Measurements from ENCODE around the gene OTX1.

DNA sequence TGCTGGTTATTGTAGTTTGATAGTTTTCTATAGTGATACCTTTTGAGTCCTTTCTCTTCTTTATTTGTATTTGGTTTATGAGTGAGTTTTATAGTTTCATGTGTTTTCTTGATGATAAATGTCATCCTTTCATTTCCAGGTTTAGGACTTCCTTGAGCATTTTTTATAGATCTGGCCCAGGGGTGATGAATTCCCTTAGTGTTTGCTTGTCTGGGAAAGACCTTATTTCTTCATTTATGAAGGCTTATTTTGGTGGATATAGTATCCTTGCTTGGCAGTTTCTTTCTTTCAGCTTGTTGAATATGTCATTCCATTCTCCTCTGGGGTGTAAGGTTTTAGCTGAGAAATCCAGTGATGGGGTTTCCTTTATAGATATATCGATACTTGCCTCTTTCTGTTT lies 53.9 kb downstream of the OTX1 start:
- TF ChIP-seq, protein P1, sequence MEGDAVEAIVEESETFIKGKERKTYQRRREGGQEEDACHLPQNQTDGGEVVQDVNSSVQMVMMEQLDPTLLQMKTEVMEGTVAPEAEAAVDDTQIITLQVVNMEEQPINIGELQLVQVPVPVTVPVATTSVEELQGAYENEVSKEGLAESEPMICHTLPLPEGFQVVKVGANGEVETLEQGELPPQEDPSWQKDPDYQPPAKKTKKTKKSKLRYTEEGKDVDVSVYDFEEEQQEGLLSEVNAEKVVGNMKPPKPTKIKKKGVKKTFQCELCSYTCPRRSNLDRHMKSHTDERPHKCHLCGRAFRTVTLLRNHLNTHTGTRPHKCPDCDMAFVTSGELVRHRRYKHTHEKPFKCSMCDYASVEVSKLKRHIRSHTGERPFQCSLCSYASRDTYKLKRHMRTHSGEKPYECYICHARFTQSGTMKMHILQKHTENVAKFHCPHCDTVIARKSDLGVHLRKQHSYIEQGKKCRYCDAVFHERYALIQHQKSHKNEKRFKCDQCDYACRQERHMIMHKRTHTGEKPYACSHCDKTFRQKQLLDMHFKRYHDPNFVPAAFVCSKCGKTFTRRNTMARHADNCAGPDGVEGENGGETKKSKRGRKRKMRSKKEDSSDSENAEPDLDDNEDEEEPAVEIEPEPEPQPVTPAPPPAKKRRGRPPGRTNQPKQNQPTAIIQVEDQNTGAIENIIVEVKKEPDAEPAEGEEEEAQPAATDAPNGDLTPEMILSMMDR (conservative IDR thresholded peaks at IDR 0.05; ENCODE audit: low read length), result no peak
- TF ChIP-seq EZH2phosphoT487 (IDR thresholded peaks at IDR 0.05; ENCODE audit: borderline replicate concordance, low read depth, low read length), result no peak
